GM21528 (cell line): ENCODE measurements around the gene GNE.
"Not testable (repeated sequence)": the region's sequence is repeated elsewhere in the genome, so short reads cannot be mapped to it uniquely, and the experiment has no call there.

Source experiments
- ATAC-seq: cut with Tn5 transposase; IDR thresholded peaks from one replicate; pipeline ENCODE4 v1.9.1; 2021; ENCODE audit warnings: mild to moderate bottlenecking, moderate library complexity; ENCODE audit not compliant: unreplicated experiment, low FRiP score

GNE gene

GRCh38 chr9:36211510-36211909, 46.7 kb downstream of the GNE start:
- ATAC-seq = no peak

DNA sequence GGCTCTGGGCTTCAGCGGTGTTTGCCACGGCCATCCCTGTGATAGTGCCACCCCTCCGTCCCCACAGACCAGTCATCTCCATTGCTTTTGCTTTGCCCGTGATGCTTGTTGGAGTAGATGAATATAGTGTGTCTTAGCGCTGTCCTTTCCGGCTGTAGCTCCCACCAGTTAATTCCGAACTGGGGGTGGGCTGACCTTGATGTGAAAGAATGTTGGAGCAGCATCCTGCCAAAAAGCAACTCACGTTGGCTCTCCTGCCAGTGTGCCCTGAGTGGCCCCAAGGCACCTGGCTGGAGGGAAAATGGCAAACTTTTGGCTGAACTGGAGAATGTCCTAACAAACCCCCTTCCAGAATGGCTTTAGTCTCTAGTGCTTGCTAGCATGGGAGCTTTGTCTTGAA, 47.5 kb downstream of the GNE start:
- no peak for ATAC-seq

DNA sequence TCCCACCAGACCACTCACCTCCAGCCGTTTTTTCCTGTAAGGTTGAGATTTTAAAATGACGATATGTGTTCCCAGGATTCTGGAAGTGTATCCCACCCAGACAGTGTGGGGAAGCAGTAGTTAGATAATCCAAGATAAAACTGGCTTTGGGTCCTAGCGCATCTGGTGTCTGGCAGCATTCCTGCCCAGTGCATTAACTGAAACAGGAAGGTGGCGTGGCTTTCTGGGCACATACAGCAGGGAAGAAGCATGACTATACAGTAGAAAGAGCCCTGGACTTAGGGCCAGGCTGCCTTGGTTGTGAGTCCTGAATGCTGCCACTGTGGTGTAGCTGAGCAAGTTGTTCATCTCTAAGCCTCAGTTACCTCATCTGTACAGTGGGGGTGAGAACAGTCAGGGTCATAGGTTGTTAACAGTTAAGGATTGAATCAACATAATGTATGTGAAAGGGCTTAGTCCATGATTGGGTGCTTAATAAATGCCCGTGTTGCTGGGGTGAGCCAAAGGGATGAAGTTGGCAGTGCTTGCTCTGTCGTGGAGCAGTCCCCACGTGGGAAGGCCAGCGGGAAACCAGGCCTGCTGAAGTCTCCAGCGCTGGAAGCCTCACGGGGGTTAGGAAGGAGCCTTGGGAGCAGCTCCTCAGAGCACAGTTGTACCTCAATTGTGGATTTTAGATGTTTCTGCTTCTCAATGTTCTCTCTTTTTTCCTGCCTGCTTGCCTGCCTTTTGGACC, 49.6 kb downstream of the GNE start:
- no peak for ATAC-seq

- ATAC-seq = no peak
Measured at GRCh38 chr9:36207546-36208012, 50.7 kb downstream of the GNE start.

DNA sequence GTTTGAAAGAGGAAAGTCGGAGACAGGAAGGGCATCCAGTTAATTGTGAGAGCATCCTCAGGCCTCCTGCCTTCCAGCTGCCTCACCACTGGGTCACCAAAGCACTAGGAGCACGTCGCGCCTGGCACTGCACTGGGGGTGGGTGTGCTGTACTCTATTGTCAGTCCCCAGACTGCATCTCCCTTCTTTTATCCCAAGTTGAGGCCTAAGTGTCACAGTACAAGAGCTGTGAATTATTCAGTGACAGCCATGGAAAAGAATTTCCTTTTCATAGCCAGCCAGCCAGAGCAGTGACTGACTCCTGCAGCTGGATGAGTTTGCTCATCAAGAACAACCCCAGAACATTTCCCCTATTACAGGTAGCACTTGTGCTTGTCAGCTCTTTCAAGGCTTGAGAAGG, 51.2 kb downstream of the GNE start:
- no peak for ATAC-seq

- ATAC-seq = no peak
Measured at GRCh38 chr9:36204906-36205547, 53.2 kb downstream of the GNE start.

DNA sequence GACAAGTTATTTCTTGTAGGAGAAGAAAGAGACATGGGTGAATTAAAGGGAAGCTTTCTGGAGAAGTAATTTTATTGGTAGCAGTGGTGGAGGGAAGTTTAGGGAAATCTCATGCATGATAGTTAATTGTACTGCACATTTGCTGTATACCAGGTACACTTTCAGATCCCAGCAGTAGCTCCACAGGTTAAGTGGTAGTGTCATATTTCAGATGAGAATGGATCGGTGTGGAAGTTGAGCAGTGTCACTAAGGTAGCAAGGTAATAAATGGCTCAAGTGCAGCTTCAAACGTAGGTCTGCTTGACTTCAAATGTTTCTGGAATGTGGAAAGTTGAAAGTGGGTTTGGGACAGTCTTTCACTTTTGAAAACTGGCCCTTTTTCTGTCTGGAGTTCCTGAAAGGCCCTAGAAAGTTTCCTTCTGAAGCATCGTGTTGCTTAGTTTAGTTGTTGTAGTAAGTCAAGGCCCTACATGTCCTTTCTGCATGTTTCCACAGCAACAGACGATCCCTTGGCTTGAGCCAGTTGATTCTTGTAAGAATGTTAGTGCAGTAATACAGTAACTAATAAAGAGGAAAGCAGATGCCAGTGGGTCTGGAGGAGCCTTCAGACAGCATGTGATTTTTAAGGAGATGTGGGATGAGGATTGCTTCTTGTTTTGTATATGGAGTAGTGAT, 63.8 kb downstream of the GNE start:
- ATAC-seq = no peak

- no peak for ATAC-seq
Measured at GRCh38 chr9:36193023-36193422, 65.2 kb downstream of the GNE start.

- ATAC-seq = no peak
Measured at GRCh38 chr9:36192196-36192595, 66.1 kb downstream of the GNE start.

DNA sequence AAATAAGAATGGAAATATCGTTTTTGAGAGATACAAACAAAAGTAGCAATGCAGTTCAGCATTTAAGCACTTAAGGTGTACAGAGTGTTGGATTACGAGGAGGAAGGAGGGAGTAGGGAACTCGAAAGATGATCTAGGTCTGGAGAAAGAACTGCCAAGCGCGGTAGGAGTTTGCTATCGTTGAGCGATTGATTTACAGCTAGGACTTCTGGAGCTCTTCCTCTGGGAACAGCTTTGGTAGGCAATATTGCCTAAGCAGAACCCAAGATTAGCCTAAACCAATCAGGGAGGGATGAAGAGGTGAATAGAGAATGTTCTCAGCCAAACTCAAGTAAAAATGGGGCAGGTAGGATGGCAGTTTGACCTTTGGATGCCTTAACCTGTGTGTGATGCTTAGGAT, 66.6 kb downstream of the GNE start:
- no peak for ATAC-seq

DNA sequence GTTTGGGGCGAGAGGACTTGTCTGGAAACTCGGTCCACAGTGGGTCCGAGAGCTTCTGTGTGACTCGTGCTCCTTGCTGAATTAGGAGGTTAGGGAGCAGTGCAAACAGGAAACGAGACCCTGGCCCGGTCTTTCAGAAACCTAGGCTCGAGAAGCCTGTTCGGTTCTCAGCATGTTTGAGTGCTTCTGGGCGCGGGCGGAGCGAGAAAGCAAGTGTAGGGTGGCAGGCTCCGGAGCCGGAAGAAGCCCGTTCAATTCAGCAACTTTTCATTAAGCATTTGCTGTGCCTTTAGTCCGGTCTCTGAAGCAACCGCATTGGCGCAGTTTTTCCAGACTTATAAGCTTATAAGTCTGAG, 67.0 kb downstream of the GNE start:
- peak; percentile 30 for ATAC-seq

- ATAC-seq = peak; percentile 92
Measured at GRCh38 chr9:36190388-36191289, 67.6 kb downstream of the GNE start, which contains the start of gene CLTA. Gene CLTA, plus strand, starts transcription at chr9:36190921. Its CDS starts 136 bp downstream, at chr9:36191057.

GRCh38 chr9:36189976-36190375, 68.3 kb downstream of the GNE start:
- ATAC-seq = no peak

- ATAC-seq = no peak
Measured at GRCh38 chr9:36188212-36188611, 70.0 kb downstream of the GNE start.

DNA sequence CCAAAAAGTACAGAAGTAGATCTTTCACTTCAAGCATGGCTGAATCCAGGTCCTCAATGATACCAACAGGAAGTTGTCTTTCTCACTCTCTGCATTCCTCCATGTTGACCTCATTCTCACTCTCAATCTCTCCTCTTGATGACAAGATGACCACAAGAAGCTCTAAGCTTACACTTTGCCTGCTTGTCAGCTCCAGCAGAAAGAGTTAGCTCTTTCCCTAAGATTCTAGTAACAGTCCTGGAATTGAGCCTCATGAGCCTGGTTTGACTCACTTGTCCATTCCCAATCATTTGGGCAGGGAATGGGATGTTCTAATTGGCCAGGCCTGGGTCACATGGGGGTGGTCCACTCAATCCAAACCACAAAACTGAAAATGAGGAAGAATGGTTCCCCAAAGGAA, 70.8 kb downstream of the GNE start:
- ATAC-seq = no peak

DNA sequence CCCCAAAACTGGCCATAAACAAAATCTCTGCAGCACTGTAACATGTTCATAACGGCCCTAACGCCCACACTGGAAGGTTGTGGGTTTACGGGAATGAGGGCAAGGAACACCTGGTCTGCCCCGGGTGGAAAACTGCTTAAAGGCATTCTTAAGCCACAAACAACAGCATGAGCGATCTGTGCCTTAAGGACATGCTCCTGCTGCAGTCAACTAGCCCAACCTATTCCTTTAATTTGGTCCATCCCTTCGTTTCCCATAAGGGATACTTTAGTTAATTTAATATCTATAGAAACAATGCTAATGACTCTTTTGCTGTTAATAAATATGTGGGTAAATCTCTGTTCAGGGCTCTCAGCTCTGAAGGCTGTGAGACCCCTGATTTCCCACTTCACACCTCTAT, 78.0 kb downstream of the GNE start:
- not testable (repeated sequence) for ATAC-seq

- ATAC-seq = no peak
Measured at GRCh38 chr9:36177571-36177970, 80.7 kb downstream of the GNE start.

GRCh38 chr9:36176496-36176895, 81.8 kb downstream of the GNE start:
- not testable (repeated sequence) for ATAC-seq

DNA sequence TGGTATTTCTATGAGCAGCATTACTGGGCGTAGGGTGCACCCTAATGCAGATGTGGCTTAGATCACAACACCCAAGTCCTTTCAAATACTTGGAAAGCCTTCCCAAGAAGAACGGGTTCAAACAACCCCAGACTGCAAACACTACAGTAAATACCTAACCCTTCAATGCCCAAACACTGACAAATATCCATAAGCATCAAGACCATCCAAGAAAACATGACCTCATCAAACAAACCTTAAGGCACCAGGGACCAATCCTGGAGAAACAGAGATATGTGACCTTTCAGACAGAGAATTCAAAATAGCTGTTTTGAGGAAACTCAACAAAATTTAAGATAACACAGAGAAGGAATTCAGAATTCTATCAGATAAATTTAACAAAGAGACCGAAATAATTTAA, 83.0 kb downstream of the GNE start:
- ATAC-seq = not testable (repeated sequence)

DNA sequence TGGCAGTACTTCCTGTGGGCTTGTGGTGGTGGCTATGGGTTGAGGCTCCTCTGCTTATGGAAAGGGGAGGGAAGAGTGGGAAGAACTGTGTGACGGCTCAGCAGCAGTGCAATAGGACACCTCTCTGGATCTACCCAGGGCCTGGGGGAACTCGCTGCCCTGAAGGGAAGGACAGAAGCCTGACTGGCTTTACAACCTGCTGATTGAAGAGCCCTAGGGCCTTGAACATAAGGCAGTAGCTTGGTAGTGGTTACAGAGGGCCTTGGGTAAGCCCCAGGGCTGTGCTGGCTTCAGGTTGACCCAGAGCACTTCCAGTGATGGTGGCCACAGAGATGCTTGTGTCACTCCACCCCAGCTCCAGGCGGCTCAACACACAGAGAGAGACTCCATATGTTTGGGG, 83.5 kb downstream of the GNE start:
- no peak for ATAC-seq

- no peak for ATAC-seq
Measured at GRCh38 chr9:36174271-36174670, 84.0 kb downstream of the GNE start.
